HCT116 (cell line): Measurements from ENCODE around the gene PTGR2. TPM values are rescaled to one million over a fixed set of nuclear protein-coding genes. Genes with fewer than 3 reads are reported as not detected.

Experiments
- ATAC-seq: fragments of 200-7000 bp; cut with Tn5 transposase; 2 replicates; pipeline ENCODE4 v1.9.1; 2020; ENCODE audit warnings: mild to moderate bottlenecking, moderate library complexity
- BruUV-seq: library from RNA; stranded (reverse); fragments of 400-500 nt; replicated peaks from 2 replicates; lab custom pipeline; 2021; lab: Mats Ljungman, UMichigan
- CTCF ChIA-PET: fragments of 300-600 bp; sonication (Branson Sonifier 250); formaldehyde crosslinking; loops from one replicate; lab custom pipeline; 2021; ENCODE audit warnings: antibody characterized with exemption; lab: Charles Lee
- POLR2A ChIA-PET: fragments of 300-600, 350-600 bp; sonication (Branson Sonifier 250); formaldehyde crosslinking; loops from one replicate; lab custom pipeline; 2021; ENCODE audit warnings: antibody characterized with exemption; lab: Charles Lee
- RAD21 ChIA-PET, 2 experiments: fragments of 300-600 bp; sonication (Branson Sonifier 250); formaldehyde crosslinking; loops; one replicate each; lab custom pipeline; 2023; ENCODE audit warnings: low total read pairs in 2 of 2; ENCODE audit not compliant: uncharacterized antibody in 2 of 2, unreplicated experiment in 2 of 2, low non-redundant PET in 1 of 2; lab: Charles Lee
- DNase-seq: peaks from one replicate; pipeline ENCODE4 v3.0.0-alpha.2; 2010; ENCODE audit warnings: low read depth, low spot score
- H2AFZ ChIP-seq: fragments of 200-600 bp; shearing (Covaris generic), sonication (generic); 2 replicates; pipeline ENCODE4 v1.6.1; 2017; ENCODE audit warnings: low read depth, mixed run types, mixed read lengths, antibody characterized with exemption, low read length; ENCODE audit not compliant: poor library complexity, severe bottlenecking
- H3K27ac ChIP-seq: 2 replicates; pipeline ENCODE4 v1.5.1; 2012; ENCODE audit warnings: low read depth, low read length
- H3K27me3 ChIP-seq: fragments of 200-600 bp; sonication (generic); 2 replicates; pipeline ENCODE4 v1.6.1; 2016; ENCODE audit warnings: mixed run types, low read length, mixed read lengths; ENCODE audit not compliant: insufficient read depth
- H3K36me3 ChIP-seq, 2 experiments: fragments of 200-500 bp in 1 of 2; fragments of 200-600 bp in 1 of 2; sonication (Bioruptor generic) in 1 of 2; sonication (generic) in 1 of 2; 2 replicates each; pipeline versions ENCODE4 v1.5.1 to v1.6.1; 2014 to 2016; ENCODE audit warnings: low read length in 2 of 2, inconsistent platforms in 1 of 2, mixed read lengths in 1 of 2, mixed run types in 1 of 2; ENCODE audit not compliant: insufficient read depth in 2 of 2, control insufficient read depth in 1 of 2
- H3K4me1 ChIP-seq, 2 experiments: fragments of 200-600 bp in 1 of 2; sonication (generic) in 1 of 2; 2 replicates each; pipeline versions ENCODE4 v1.5.1 to v1.6.1; 2012 to 2017; ENCODE audit warnings: low read length in 2 of 2, inconsistent platforms in 1 of 2, mild to moderate bottlenecking in 1 of 2, mixed read lengths in 1 of 2, mixed run types in 1 of 2, moderate library complexity in 1 of 2; ENCODE audit not compliant: insufficient read depth in 2 of 2, control insufficient read depth in 1 of 2
- H3K4me2 ChIP-seq: fragments of 200-600 bp; sonication (generic); 2 replicates; pipeline ENCODE4 v1.6.1; 2017; ENCODE audit warnings: mixed run types, low read length, mixed read lengths
- H3K4me3 ChIP-seq, 2 experiments: fragments of 200-600 bp in 1 of 2; sonication (generic) in 1 of 2; replicated peaks in 1 of 2; 2 replicates each; pipeline ENCODE4 v1.5.1; 2011 to 2016; ENCODE audit warnings: low read length in 2 of 2, control low read depth in 1 of 2, low read depth in 1 of 2, mild to moderate bottlenecking in 1 of 2, mixed read lengths in 1 of 2, mixed run types in 1 of 2
- H3K79me2 ChIP-seq: fragments of 200-600 bp; sonication (generic); 2 replicates; pipeline ENCODE4 v1.6.1; 2017; ENCODE audit warnings: mild to moderate bottlenecking, mixed run types, low read length, moderate library complexity, mixed read lengths; ENCODE audit not compliant: insufficient read depth
- H3K9ac ChIP-seq: fragments of 200-600 bp; sonication (generic); 2 replicates; pipeline ENCODE4 v1.6.1; 2016; ENCODE audit warnings: low read length, mixed read lengths
- H3K9me2 ChIP-seq: fragments of 200-600 bp; sonication (generic), shearing (Covaris generic); 2 replicates; pipeline ENCODE4 v1.6.1; 2017; ENCODE audit warnings: mixed run types, mild to moderate bottlenecking, moderate library complexity; ENCODE audit not compliant: insufficient read depth
- H3K9me3 ChIP-seq, 2 experiments: fragments of 200-500 bp in 1 of 2; fragments of 200-600 bp in 1 of 2; sonication (Bioruptor generic) in 1 of 2; sonication (generic) in 1 of 2; 2 replicates each; pipeline ENCODE4 v1.6.1; 2014 to 2017; ENCODE audit warnings: low read length in 2 of 2, mixed read lengths in 2 of 2, inconsistent platforms in 1 of 2, low read depth in 1 of 2, mild to moderate bottlenecking in 1 of 2, mixed run types in 1 of 2, moderate library complexity in 1 of 2; ENCODE audit not compliant: control insufficient read depth in 1 of 2, insufficient read depth in 1 of 2
- H4K20me1 ChIP-seq: fragments of 200-600 bp; sonication (generic), shearing (Covaris generic); 2 replicates; pipeline ENCODE4 v1.6.1; 2017; ENCODE audit warnings: mixed run types, mild to moderate bottlenecking, moderate library complexity; ENCODE audit not compliant: insufficient read depth
- CBX3 ChIP-seq: IDR thresholded peaks from 2 replicates; pipeline ENCODE4 v1.6.1; 2012; ENCODE audit warnings: low read depth
- EGR1 ChIP-seq: IDR thresholded peaks from 2 replicates; pipeline ENCODE4 v1.6.1; 2012; ENCODE audit warnings: low read depth
- EZH2phosphoT487 ChIP-seq: fragments of 200-600 bp; IDR thresholded peaks from 2 replicates; pipeline ENCODE4 v1.6.1; 2018; ENCODE audit warnings: antibody characterized with exemption, borderline replicate concordance
- FOSL1 ChIP-seq: IDR thresholded peaks from 2 replicates; pipeline ENCODE4 v1.6.1; 2012; ENCODE audit warnings: low read depth
- JUND ChIP-seq: IDR thresholded peaks from 2 replicates; pipeline ENCODE4 v1.6.1; 2012
- POLR2A ChIP-seq: IDR thresholded peaks from 2 replicates; pipeline ENCODE4 v1.7.0; 2011; ENCODE audit warnings: borderline replicate concordance; ENCODE audit not compliant: insufficient read depth, insufficient read length; ENCODE audit errors: extremely low read depth
- POLR2AphosphoS5 ChIP-seq: IDR thresholded peaks from 2 replicates; pipeline ENCODE4 v1.6.1; 2011; ENCODE audit warnings: mild to moderate bottlenecking, low read depth, low read length, moderate library complexity
- RAD21 ChIP-seq: IDR thresholded peaks from 2 replicates; pipeline ENCODE4 v1.6.1; 2012; ENCODE audit warnings: low read depth, mild to moderate bottlenecking
- SP1 ChIP-seq: IDR thresholded peaks from 2 replicates; pipeline ENCODE4 v1.6.1; 2012; ENCODE audit warnings: low read depth
- SRF ChIP-seq: IDR thresholded peaks from 2 replicates; pipeline ENCODE4 v1.6.1; 2012; ENCODE audit warnings: low read depth
- TCF7L2 ChIP-seq: IDR thresholded peaks from 2 replicates; pipeline ENCODE4 v1.7.0; 2011; ENCODE audit warnings: borderline replicate concordance, inconsistent platforms; ENCODE audit not compliant: insufficient read depth, insufficient read length; ENCODE audit errors: extremely low read depth
- YY1 ChIP-seq: IDR thresholded peaks from 2 replicates; pipeline ENCODE4 v1.6.1; 2011; ENCODE audit warnings: low read length, low read depth, moderate library complexity, mild to moderate bottlenecking; ENCODE audit not compliant: insufficient replicate concordance; ENCODE audit errors: extremely low read depth
- ZFX ChIP-seq: fragments of 450-650 bp; IDR thresholded peaks from 2 replicates; pipeline ENCODE4 v1.6.1; 2017
- ZNF274 ChIP-seq: fragments of 200-500 bp; sonication (Bioruptor generic); IDR thresholded peaks from 2 replicates; pipeline ENCODE4 v1.6.1; 2014; ENCODE audit warnings: mild to moderate bottlenecking, low read depth, low read length, inconsistent platforms
- intact Hi-C: fragments of 100-400 bp; cut with micrococcal nuclease; formaldehyde crosslinking; loops from 2 replicates; pipeline ENCODE4 v1.10.0; 2022
- total RNA-seq: library from RNA; stranded (reverse); gene quantifications from one replicate; pipeline ENCODE4 v1.2.1, GENCODE V29; 2021; ENCODE audit not compliant: unreplicated experiment
- TF ChIP-seq, protein P1 (sequence below), 3 experiments: fragments of 200-600 bp in 1 of 3; sonication (generic) in 1 of 3; IDR thresholded peaks in 2 of 3; conservative IDR thresholded peaks in 1 of 3; 2 replicates each; pipeline ENCODE4 v1.5.1; 2012 to 2017; ENCODE audit warnings: low read depth in 2 of 3, low read length in 2 of 3, antibody characterized with exemption in 1 of 3, borderline replicate concordance in 1 of 3, control low read depth in 1 of 3, mild to moderate bottlenecking in 1 of 3, mixed read lengths in 1 of 3, mixed run types in 1 of 3, moderate library complexity in 1 of 3; ENCODE audit not compliant: insufficient read depth in 1 of 3
- TF ChIP-seq, protein P2 (sequence below): IDR thresholded peaks from 2 replicates; pipeline ENCODE4 v1.6.1; 2012
- TF ChIP-seq, protein P3 (sequence below): IDR thresholded peaks from 2 replicates; pipeline ENCODE4 v1.6.1; 2011; ENCODE audit warnings: mild to moderate bottlenecking, low read length, moderate library complexity; ENCODE audit not compliant: insufficient replicate concordance; ENCODE audit errors: extremely low read depth

PTGR2 gene
- total RNA-seq, 1 experiment from 2014 or later: 22.1 TPM

DNA sequence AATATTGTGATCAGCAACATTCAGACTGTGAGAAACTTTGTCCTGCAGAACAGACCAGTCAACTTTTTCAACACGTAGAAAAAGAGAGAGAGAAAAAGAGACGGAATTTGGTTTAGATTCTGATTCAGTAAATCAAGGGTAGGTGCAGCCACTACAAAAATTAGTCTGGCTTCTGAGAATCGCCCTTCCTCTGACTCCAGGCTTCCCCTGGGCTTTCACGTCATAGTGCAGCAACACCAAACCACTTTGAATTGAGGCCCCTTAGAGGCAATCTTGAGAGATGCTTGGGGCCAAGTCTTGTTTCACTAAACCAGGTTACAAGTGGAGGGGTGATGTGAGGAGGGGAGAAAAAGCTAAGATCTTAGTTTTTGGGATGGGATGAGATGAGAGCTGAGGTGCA is 37.5 kb upstream of the PTGR2 start:
- TF ChIP-seq, protein P1, sequence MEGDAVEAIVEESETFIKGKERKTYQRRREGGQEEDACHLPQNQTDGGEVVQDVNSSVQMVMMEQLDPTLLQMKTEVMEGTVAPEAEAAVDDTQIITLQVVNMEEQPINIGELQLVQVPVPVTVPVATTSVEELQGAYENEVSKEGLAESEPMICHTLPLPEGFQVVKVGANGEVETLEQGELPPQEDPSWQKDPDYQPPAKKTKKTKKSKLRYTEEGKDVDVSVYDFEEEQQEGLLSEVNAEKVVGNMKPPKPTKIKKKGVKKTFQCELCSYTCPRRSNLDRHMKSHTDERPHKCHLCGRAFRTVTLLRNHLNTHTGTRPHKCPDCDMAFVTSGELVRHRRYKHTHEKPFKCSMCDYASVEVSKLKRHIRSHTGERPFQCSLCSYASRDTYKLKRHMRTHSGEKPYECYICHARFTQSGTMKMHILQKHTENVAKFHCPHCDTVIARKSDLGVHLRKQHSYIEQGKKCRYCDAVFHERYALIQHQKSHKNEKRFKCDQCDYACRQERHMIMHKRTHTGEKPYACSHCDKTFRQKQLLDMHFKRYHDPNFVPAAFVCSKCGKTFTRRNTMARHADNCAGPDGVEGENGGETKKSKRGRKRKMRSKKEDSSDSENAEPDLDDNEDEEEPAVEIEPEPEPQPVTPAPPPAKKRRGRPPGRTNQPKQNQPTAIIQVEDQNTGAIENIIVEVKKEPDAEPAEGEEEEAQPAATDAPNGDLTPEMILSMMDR (IDR thresholded peaks at IDR 0.05 in 2 of 3, conservative IDR thresholded peaks at IDR 0.05 in 1 of 3; ENCODE audit: borderline replicate concordance in 1 of 3, insufficient read depth in 1 of 3, low read depth in 2 of 3, low read length in 2 of 3): no peak
- no peak for TF ChIP-seq TCF7L2
- no peak for TF ChIP-seq SP1
- no peak for TF ChIP-seq EGR1
- no peak for TF ChIP-seq YY1
- no peak for TF ChIP-seq POLR2A
- no peak for TF ChIP-seq ZFX
- TF ChIP-seq CBX3: no peak
- no peak for TF ChIP-seq POLR2AphosphoS5
- TF ChIP-seq JUND: no peak
- no peak for TF ChIP-seq ZNF274
- TF ChIP-seq, protein P2, sequence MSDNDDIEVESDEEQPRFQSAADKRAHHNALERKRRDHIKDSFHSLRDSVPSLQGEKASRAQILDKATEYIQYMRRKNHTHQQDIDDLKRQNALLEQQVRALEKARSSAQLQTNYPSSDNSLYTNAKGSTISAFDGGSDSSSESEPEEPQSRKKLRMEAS: no peak
- TF ChIP-seq, protein P3, sequence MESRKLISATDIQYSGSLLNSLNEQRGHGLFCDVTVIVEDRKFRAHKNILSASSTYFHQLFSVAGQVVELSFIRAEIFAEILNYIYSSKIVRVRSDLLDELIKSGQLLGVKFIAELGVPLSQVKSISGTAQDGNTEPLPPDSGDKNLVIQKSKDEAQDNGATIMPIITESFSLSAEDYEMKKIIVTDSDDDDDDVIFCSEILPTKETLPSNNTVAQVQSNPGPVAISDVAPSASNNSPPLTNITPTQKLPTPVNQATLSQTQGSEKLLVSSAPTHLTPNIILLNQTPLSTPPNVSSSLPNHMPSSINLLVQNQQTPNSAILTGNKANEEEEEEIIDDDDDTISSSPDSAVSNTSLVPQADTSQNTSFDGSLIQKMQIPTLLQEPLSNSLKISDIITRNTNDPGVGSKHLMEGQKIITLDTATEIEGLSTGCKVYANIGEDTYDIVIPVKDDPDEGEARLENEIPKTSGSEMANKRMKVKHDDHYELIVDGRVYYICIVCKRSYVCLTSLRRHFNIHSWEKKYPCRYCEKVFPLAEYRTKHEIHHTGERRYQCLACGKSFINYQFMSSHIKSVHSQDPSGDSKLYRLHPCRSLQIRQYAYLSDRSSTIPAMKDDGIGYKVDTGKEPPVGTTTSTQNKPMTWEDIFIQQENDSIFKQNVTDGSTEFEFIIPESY: no peak
- no peak for TF ChIP-seq FOSL1
- TF ChIP-seq RAD21: no peak
- TF ChIP-seq EZH2phosphoT487: no peak
- no peak for TF ChIP-seq SRF
- no peaks in the 10 kb centered on the region for H3K9me2 ChIP-seq
- no peak overlapping the region for H3K4me2 ChIP-seq
- H2AFZ ChIP-seq: no peak overlapping the region
- no peak for DNase-seq
- BruUV-seq: no TSS peak
- ChIA-PET CTCF (no interaction called here), POLR2A (interaction anchor here (0.9 kb wide), 1 partner anchor 10 kb away, joined by 3 read pairs; no protein-coding TSS in a partner anchor), RAD21 (no interaction called here)
- no peak overlapping the region for H3K4me3 ChIP-seq
- intact Hi-C loops: no loop called here
- no peaks in the 10 kb centered on the region for H3K79me2 ChIP-seq
- no peak overlapping the region for H3K9ac ChIP-seq
- H4K20me1 ChIP-seq: no peaks in the 10 kb centered on the region
- no peaks in the 10 kb centered on the region for H3K36me3 ChIP-seq
- no peaks in the 10 kb centered on the region for H3K9me3 ChIP-seq
- no peak for ATAC-seq
- H3K4me1 ChIP-seq: 0 out of 4 replicates have a peak, but pooled peaks cover 0 to 3% of the 10 kb centered on the region in 2 experiments
- H3K27ac ChIP-seq: no peak overlapping the region
- H3K27me3 ChIP-seq: no peaks in the 10 kb centered on the region
